ENCODE results near the gene KLK3.

GRCh38 chr19:50812474-50812873, 42.2 kb upstream of the KLK3 start:
- TF ChIP-seq EZH2phosphoT487 (IDR thresholded peaks at IDR 0.05; ENCODE audit: low read depth) (no peak), CTCF (IDR thresholded peaks at IDR 0.05; ENCODE audit: low read depth, low read length) (no peak)

Measured in OCI-LY3 (cell line).